Peyer's patch (tissue), 4 donors: Measurements from ENCODE around the gene SYT6. TPM values are rescaled to one million over a fixed set of nuclear protein-coding genes. Genes with fewer than 3 reads are reported as not detected.

Source experiments
- DNase-seq, 3 donors: peaks; one replicate each; pipeline ENCODE4 v3.0.0-alpha.2; 2017 to 2019
- H3K27ac ChIP-seq, 4 donors: fragments of 200-600 bp; sonication (generic); one replicate each; pipeline ENCODE4 v1.5.1; 2016 to 2019
- H3K27me3 ChIP-seq, 2 donors: fragments of 200-600 bp; sonication (generic); one replicate each; pipeline ENCODE4 v1.5.1; 2019
- H3K36me3 ChIP-seq, 3 donors: fragments of 200-600 bp; sonication (generic); one replicate each; pipeline ENCODE4 v1.5.1; 2016 to 2019
- H3K4me1 ChIP-seq, 4 donors: fragments of 200-600 bp; sonication (generic); one replicate each; pipeline ENCODE4 v1.5.1; 2016 to 2019
- H3K4me3 ChIP-seq, 4 donors: fragments of 200-600 bp; sonication (generic); 1 replicate in 3 of 4; 2 replicates in 1 of 4; pipeline ENCODE4 v1.5.1; 2016 to 2019; ENCODE audit warnings: mild to moderate bottlenecking in 1 of 4
- H3K9me3 ChIP-seq, 4 donors: fragments of 200-600 bp; sonication (generic); one replicate each; pipeline ENCODE4 v1.5.1; 2016 to 2019; ENCODE audit warnings: mild to moderate bottlenecking in 1 of 4
- POLR2A ChIP-seq, 2 donors: fragments of 450-650 bp; IDR thresholded peaks; one replicate each; pipeline ENCODE4 v1.5.1; 2017; ENCODE audit warnings: antibody characterized with exemption in 2 of 2, mild to moderate bottlenecking in 2 of 2, moderate library complexity in 2 of 2
- total RNA-seq, 4 donors: library from RNA; depleted of rRNA; stranded (reverse); fragments of >200 nt; gene quantifications; one replicate each; pipeline ENCODE4 v1.1.0, GENCODE V29; 2016
- TF ChIP-seq, protein P1 (sequence below), 6 experiments: fragments of 450-650 bp in 4 of 6; fragments of 200-600 bp in 2 of 6; sonication (generic) in 1 of 6; IDR thresholded peaks; one replicate each; pipeline ENCODE4 v1.5.1; 2017 to 2019; ENCODE audit warnings: antibody characterized with exemption in 6 of 6, mild to moderate bottlenecking in 3 of 6, moderate library complexity in 1 of 6

Gene SYT6
- total RNA-seq, 4 donors from 2014 or later: not detected

DNA sequence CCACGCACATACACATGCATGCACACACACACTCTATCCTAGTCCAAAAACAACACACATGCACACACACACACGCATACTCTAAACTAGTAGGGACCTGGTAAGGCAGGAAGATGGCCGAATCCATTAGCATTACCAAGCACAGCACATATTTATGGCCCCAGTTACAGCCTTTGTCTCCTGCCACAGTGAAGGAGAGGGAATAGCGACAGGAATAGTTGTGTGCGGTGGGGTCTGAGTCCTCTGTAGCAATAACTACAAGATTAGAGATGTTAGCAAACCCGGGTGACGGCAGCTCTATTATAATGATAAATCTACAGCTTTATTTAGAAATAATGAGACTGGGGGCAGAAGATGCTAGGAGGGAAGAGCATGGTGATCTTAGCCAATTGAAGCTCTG lies 20.5 kb downstream of the SYT6 start:
- DNase-seq: no peak
- H3K36me3 ChIP-seq: no peaks in the 10 kb centered on the region
- no peaks in the 10 kb centered on the region for H3K4me1 ChIP-seq
- H3K27me3 ChIP-seq: no peaks in the 10 kb centered on the region
- H3K27ac ChIP-seq: no peak overlapping the region
- no peak for TF ChIP-seq POLR2A (IDR thresholded peaks at IDR 0.05)
- TF ChIP-seq, protein P1, sequence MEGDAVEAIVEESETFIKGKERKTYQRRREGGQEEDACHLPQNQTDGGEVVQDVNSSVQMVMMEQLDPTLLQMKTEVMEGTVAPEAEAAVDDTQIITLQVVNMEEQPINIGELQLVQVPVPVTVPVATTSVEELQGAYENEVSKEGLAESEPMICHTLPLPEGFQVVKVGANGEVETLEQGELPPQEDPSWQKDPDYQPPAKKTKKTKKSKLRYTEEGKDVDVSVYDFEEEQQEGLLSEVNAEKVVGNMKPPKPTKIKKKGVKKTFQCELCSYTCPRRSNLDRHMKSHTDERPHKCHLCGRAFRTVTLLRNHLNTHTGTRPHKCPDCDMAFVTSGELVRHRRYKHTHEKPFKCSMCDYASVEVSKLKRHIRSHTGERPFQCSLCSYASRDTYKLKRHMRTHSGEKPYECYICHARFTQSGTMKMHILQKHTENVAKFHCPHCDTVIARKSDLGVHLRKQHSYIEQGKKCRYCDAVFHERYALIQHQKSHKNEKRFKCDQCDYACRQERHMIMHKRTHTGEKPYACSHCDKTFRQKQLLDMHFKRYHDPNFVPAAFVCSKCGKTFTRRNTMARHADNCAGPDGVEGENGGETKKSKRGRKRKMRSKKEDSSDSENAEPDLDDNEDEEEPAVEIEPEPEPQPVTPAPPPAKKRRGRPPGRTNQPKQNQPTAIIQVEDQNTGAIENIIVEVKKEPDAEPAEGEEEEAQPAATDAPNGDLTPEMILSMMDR (IDR thresholded peaks at IDR 0.05): no peak
- H3K4me3 ChIP-seq: no peak overlapping the region
- no peaks in the 10 kb centered on the region for H3K9me3 ChIP-seq

DNA sequence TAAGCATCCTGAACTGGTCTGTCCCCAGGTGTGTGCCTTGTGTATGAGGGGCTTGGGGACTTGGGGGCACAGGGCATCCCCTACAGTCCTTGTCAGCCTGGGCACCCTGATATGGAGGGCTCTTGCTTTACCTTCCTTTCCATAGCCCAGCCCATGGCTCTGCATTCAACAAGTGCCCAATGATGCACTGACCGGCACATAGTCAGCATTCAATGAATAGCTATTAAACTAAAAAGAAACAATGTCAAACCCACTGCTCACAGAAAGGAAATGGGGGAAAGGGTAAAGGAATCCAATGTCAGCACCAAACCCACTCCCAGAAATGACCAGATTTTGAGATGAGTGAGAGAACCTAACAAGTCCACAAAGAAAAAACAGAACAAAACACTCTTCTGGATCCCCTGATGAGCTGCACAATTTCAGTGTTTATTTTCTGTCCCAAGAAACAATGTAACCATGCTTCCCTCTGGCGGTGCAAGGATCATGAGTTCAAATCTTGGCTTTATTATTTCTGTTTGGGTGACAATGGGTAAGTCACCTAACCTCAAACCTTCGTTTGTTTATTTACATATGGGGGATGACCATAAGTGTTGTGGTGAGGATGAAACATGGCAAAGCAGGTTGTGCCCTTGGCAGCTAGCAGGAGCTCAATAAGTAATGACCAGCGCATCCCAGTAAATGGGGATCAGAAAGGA lies 22.0 kb downstream of the SYT6 start:
- DNase-seq: no peak
- Histone ChIP-seq H3K27me3 (no peaks in the 10 kb centered on the region), H3K4me3 (no peak overlapping the region), H3K27ac (no peak overlapping the region), H3K36me3 (no peaks in the 10 kb centered on the region), H3K4me1 (no peaks in the 10 kb centered on the region), H3K9me3 (no peaks in the 10 kb centered on the region)
- TF ChIP-seq, protein P1 (IDR thresholded peaks at IDR 0.05): no peak
- no peak for TF ChIP-seq POLR2A (IDR thresholded peaks at IDR 0.05)

DNA sequence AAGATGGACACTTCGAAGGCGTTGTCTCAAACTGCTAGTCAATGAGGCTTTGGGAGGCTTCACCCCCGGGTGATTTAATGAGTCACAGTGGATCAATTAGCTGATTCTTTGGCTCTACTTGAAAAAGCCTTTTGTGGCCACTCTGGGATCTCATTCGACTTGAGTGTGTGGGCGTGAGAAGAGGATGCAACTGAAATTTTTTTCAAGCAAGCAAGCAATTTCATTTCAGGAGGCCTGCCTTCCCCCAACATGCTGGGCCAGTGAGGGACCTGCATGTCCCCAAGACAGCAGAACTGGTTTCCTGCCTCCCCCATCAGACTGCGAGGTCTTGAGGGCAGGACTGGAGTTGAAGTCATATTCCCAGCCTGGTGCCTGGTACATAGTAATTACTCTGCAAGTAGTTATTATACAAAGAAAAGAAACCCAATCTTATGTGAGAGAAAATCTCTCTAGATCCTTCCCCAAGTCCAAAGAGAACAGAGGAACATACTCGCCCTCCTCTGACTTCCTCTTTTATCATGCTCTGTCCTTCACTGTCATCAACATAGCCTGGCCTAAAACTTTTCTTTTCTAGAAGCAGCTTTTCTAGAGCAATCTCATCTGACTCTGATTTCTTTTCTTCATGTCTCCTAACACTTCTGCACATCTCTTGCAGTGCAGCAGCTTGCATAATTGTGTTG lies 22.7 kb downstream of the SYT6 start:
- Histone ChIP-seq H3K27ac (no peak overlapping the region), H3K9me3 (no peaks in the 10 kb centered on the region), H3K27me3 (no peaks in the 10 kb centered on the region), H3K4me1 (no peaks in the 10 kb centered on the region), H3K4me3 (no peak overlapping the region), H3K36me3 (no peaks in the 10 kb centered on the region)
- no peak for TF ChIP-seq POLR2A (IDR thresholded peaks at IDR 0.05)
- no peak for DNase-seq

DNA sequence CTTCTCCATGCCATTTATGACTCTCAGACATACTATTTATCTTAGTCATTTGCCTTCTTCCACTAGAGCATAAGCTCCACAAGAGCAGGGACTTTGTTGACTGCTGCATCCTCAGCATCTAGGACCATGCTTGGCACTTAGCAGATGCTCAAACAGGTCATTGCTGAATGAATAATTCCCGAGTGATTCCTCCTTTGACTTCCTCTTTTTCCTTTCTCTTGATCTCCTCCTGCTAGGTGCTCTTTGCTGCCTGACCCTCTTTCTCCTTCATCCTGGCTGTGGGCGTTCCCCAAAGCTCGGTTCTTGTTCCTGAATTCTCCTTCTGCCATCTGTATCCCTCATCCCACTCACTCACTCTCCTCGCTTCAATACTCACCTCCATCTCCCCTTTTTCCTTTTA lies 23.5 kb downstream of the SYT6 start:
- no peak overlapping the region for H3K27ac ChIP-seq
- no peaks in the 10 kb centered on the region for H3K4me1 ChIP-seq
- H3K27me3 ChIP-seq: no peaks in the 10 kb centered on the region
- no peaks in the 10 kb centered on the region for H3K9me3 ChIP-seq
- no peaks in the 10 kb centered on the region for H3K36me3 ChIP-seq
- TF ChIP-seq, protein P1 (IDR thresholded peaks at IDR 0.05): no peak
- DNase-seq: no peak
- H3K4me3 ChIP-seq: no peak overlapping the region

DNA sequence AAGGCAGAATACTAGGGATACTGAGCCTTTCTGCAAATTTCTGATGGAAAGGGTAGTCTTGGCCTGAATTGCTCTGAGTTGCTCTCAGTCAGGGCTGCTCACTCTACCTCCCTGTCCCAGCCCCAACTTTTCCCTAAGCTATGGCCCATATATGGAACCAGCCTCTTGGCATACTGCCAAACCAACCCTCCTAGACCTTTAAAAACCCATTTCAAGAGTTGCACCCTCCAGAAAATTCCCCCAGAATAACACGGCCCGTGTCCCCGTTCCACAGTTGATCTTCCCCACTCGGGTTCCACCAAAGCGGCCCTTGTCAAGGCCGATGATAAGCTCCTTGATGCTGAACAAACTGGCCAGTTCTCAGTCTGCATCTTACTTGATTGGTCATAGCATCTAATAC lies 25.4 kb downstream of the SYT6 start:
- no peaks in the 10 kb centered on the region for H3K9me3 ChIP-seq
- H3K27ac ChIP-seq: no peak overlapping the region
- H3K36me3 ChIP-seq: no peaks in the 10 kb centered on the region
- H3K27me3 ChIP-seq: no peaks in the 10 kb centered on the region
- TF ChIP-seq, protein P1 (IDR thresholded peaks at IDR 0.05): no peak
- no peak for TF ChIP-seq POLR2A (IDR thresholded peaks at IDR 0.05)
- no peak overlapping the region for H3K4me3 ChIP-seq
- no peak for DNase-seq
- H3K4me1 ChIP-seq: no peaks in the 10 kb centered on the region

DNA sequence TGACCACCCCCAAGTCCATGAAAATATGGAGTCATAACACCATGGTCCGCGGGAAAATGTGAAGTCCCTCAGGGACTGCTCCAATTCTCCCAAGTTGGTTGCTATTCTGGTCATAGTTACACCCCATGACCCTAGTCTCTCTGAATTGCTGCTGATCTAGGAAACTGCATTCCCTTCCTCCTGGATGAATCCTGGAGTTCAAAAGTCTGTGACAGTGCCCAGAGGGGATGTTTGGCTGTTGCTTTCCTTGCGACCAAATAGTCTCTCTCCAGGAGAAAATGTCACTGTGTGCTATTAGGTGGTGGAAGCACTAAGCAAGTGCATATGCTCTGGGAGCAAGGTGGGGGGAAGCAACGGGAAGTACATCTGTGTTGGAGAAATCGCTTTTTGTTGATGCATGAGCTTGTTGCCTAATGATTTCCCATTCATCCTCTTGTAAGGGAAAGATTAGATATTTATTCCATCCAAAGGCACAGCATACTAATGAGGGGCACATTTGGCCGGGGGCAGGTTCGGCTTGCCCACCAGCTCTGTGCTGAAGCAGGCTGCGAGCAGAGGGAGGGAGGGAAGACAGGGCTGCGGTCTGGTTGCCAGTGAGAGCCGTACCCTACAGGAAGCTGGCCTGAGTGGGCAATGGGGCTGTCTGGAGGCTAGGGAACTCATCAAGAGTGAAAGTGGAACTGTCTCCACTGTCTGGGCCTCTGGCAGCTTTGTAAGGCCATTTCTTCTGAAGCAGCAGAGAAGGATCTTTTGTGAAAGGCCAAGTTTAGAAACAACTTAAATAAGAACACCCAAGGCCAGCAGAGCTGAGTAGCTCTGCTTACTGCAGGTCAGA lies 27.2 kb downstream of the SYT6 start:
- no peaks in the 10 kb centered on the region for H3K9me3 ChIP-seq
- H3K4me3 ChIP-seq: no peak overlapping the region
- H3K4me1 ChIP-seq: no peaks in the 10 kb centered on the region
- no peaks in the 10 kb centered on the region for H3K36me3 ChIP-seq
- no peaks in the 10 kb centered on the region for H3K27me3 ChIP-seq
- DNase-seq: no peak
- no peak for TF ChIP-seq POLR2A (IDR thresholded peaks at IDR 0.05)
- TF ChIP-seq, protein P1 (IDR thresholded peaks at IDR 0.05): no peak
- H3K27ac ChIP-seq: no peak overlapping the region
